GM13976 (cell line): ENCODE measurements around the gene HEATR5B.

Experiments used
- DNase-seq: peaks from one replicate; pipeline ENCODE4 v3.0.0; 2012; ENCODE audit warnings: low spot score
- CTCF ChIP-seq: IDR thresholded peaks from 2 replicates; pipeline ENCODE4 v1.5.1; 2012; ENCODE audit warnings: borderline replicate concordance, mild to moderate bottlenecking; ENCODE audit not compliant: insufficient read depth; ENCODE audit errors: extremely low read depth, missing control alignments, control extremely low read depth
- in situ Hi-C: fragments of 300-500 bp; cut with MboI; formaldehyde crosslinking; loops from one replicate; pipeline ENCODE4 v1.12.0; 2022; ENCODE audit warnings: low sequenced_read_pairs, mixed read lengths, inconsistent platforms; ENCODE audit not compliant: unreplicated experiment

HEATR5B gene

GRCh38 chr2:37080689-37081088 is 3.5 kb downstream of the HEATR5B start:
- no peak for TF ChIP-seq CTCF
- no peak for DNase-seq
- in situ Hi-C loops: no loop called here

GRCh38 chr2:37080266-37080665 is 3.9 kb downstream of the HEATR5B start:
- DNase-seq: no peak
- TF ChIP-seq CTCF: no peak
- in situ Hi-C loops: no loop called here

GRCh38 chr2:37070931-37071330 is 13.2 kb downstream of the HEATR5B start:
- no peak for TF ChIP-seq CTCF
- in situ Hi-C loops: no loop called here
- no peak for DNase-seq

- in situ Hi-C loops: no loop called here
- no peak for DNase-seq
- TF ChIP-seq CTCF: no peak
These were observed 15.5 kb downstream of the HEATR5B start for GRCh38 chr2:37068686-37069085.

- in situ Hi-C loops: no loop called here
- DNase-seq: no peak
These were observed 22.4 kb downstream of the HEATR5B start for GRCh38 chr2:37061776-37062175.

GRCh38 chr2:37061013-37061711 is 23.0 kb downstream of the HEATR5B start:
- DNase-seq: no peak
- TF ChIP-seq CTCF: no peak
- in situ Hi-C loops: no loop called here

More at GRCh38 chr2:37061776-37062175, 22.4 kb downstream of the HEATR5B start:
- TF ChIP-seq CTCF: no peak

GRCh38 chr2:37060446-37060845 is 23.7 kb downstream of the HEATR5B start:
- DNase-seq: no peak
- in situ Hi-C loops: no loop called here
- no peak for TF ChIP-seq CTCF
